HG03342 (cell line): ENCODE data around the gene USH2A.

Source experiments
- ATAC-seq: cut with Tn5 transposase; IDR thresholded peaks from one replicate; pipeline ENCODE4 v1.9.1; 2021; ENCODE audit warnings: mild to moderate bottlenecking, moderate library complexity; ENCODE audit not compliant: unreplicated experiment

USH2A gene, protein sequence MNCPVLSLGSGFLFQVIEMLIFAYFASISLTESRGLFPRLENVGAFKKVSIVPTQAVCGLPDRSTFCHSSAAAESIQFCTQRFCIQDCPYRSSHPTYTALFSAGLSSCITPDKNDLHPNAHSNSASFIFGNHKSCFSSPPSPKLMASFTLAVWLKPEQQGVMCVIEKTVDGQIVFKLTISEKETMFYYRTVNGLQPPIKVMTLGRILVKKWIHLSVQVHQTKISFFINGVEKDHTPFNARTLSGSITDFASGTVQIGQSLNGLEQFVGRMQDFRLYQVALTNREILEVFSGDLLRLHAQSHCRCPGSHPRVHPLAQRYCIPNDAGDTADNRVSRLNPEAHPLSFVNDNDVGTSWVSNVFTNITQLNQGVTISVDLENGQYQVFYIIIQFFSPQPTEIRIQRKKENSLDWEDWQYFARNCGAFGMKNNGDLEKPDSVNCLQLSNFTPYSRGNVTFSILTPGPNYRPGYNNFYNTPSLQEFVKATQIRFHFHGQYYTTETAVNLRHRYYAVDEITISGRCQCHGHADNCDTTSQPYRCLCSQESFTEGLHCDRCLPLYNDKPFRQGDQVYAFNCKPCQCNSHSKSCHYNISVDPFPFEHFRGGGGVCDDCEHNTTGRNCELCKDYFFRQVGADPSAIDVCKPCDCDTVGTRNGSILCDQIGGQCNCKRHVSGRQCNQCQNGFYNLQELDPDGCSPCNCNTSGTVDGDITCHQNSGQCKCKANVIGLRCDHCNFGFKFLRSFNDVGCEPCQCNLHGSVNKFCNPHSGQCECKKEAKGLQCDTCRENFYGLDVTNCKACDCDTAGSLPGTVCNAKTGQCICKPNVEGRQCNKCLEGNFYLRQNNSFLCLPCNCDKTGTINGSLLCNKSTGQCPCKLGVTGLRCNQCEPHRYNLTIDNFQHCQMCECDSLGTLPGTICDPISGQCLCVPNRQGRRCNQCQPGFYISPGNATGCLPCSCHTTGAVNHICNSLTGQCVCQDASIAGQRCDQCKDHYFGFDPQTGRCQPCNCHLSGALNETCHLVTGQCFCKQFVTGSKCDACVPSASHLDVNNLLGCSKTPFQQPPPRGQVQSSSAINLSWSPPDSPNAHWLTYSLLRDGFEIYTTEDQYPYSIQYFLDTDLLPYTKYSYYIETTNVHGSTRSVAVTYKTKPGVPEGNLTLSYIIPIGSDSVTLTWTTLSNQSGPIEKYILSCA (N-terminal part only)

GRCh38 chr1:216422821-216423520 lies at the start of gene USH2A:
Gene USH2A, minus strand, starts transcription at chr1:216423448. Its CDS starts 1,112 bp downstream, at chr1:216422336.
- ATAC-seq, result no peak

DNA sequence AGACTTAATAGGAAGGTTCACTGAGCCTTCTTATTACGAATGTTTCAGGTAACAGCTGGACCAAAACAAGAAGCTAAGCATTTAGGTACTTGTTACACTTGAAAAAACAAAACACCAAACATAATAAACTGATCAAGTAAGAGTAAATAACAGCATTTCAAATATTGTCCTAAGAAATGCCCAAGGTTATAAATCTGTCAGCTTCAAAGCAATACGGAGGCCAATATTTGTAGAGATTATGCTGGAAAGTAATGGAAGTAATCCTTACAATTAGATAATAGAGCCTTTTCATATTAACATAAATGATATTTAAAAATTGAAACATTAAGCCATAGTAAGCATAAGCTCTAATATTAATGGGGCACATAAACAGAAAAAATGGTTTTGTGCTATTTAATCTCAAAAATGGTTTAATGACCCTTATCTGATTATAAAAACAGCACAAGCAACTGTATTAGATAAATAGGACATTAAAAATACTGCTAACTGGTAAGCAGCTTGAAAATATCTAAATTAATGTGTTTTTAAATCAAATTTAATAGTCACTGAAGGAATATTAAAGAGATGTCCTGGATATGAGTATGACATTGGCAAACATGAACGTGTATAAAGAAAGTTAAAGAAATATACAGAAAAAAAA lies 43.0 kb upstream of the USH2A start:
- no peak for ATAC-seq

DNA sequence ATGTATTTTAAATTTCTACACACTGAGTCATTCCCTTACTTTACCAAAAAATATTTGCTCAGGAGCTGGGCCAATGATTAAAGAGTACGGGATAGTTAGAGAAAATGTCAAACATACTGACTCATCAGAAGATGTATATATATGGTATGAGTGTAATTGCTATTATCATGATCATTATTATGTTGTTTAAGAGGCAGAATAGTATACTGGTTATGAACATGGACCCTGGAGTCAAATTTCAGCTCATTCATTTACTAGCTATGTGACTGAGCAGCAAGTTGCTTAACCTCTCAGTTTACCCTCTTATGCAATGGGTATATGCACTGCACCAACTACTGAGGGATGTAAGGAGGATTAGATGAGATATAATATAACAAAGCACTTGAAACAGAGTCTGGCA lies 41.2 kb upstream of the USH2A start:
- ATAC-seq, result no peak

DNA sequence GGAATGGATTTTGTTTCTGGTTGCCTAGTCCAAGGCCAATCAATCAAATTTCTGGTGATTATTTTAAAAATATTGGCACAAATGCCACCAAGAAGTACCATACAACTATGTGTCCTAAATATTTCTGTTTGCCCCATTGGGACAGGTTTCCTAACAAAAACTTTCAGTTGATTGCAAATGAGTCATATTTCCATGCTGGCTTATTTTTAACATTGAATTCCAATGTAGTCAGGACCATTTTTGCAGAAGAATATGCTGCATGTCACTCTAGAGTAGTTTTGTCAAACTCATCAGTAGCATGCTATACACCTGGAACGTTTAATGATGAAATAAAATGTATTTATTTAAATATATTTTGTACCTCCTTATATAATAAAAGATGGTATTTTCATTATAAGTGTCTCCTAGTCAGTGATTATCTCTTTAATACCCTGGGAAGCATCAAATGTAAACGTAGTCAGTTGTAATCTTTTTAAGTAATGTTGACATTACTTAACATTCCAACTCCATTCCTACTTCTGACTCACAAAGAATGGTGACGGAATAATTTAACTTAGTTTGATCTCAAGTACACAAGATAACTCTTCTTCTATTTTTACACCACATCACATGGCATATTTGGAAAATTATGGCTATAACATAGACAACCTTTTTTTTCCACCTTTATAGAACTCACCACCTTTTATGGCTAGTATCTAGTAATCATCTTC lies 39.0 kb upstream of the USH2A start:
- ATAC-seq, result no peak

DNA sequence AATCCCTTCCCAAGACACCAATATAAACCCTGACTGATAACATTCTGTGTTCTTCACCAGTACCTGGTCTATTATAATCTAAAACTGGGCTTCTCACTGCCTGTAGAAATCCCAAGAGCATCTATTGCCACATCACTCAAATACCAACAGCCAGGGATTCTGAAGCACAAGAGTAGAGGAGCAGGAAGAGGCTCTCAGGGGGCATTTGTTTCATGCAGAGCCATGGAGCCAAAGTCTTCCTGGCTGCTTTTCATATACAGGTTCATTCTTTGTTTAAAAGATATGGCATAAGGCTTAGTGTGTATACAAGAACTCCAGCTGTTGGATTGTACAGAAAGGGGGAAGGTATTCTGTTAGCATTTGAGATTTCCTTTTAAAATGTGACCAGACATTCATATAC lies 38.2 kb upstream of the USH2A start:
- no peak for ATAC-seq

GRCh38 chr1:216459651-216460207 lies 36.5 kb upstream of the USH2A start:
- ATAC-seq, result no peak

GRCh38 chr1:216458812-216459211 lies 35.6 kb upstream of the USH2A start:
- ATAC-seq, result no peak

DNA sequence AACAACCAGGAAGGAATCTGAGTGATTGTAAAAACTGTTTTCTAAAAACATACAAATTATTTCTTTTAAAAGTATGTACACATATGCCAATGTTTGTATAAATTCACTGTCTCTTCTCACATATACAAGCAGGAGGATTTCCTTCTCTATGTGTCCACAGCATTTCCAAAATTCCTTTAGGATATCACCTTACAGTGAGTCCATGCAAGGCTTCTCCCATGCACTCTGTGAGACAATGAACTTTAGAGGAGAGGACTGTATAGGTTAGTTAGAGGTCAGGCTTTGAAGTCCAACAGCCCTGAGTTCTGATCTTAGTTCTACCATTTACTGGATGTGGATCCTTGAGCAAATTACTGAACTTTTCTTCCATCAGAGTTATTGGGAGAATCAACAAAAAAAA lies 34.1 kb upstream of the USH2A start:
- ATAC-seq, result no peak

- ATAC-seq, result no peak
Measured at GRCh38 chr1:216456682-216457081, 33.4 kb upstream of the USH2A start.

DNA sequence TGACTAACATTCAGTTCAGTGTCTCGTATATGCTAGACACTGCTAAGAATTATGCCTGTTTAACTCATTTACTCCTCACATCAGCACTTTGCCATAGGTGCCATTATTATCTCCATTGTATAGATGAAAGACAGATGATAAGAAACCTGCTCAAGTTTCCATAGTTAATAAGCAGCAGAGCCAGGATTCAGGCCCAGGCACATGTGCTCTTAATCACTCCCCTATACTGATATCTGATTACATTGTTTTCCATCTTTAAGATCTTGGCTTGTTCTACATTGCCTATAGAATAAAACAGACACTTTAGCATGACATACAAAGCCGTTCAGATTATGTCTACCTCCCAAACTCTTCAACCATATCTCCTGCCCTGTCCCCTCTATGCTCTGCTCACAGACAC lies 30.5 kb upstream of the USH2A start:
- ATAC-seq, result no peak

- ATAC-seq, result no peak
Measured at GRCh38 chr1:216450227-216450626, 27.0 kb upstream of the USH2A start.

DNA sequence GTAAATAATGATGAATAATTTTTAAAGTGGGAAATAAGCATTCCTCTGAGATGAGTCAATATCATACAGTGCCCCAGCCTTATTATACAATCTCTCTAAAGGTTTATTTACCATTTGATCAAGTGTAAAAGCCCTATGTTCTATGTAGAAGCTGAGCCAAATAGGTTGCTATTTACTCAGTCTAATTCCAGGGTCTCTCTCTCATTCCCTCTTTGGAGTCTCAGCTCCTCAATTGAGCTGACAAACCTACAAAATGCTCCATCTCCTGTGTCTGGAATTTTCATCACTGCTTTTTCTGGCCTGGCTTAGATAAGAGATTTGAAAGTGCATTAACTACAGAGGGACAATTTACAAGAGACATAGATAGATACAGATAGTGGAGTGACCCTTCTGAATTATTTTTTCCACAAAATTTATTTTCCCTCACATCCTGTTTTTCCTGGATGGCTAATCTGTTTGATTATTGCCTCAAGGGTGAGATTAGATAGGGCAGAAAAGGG lies 24.8 kb upstream of the USH2A start:
- ATAC-seq, result no peak

GRCh38 chr1:216437603-216438002 lies 14.4 kb upstream of the USH2A start:
- no peak for ATAC-seq

- ATAC-seq, result no peak
Measured at GRCh38 chr1:216434232-216434631, 11.0 kb upstream of the USH2A start.

- no peak for ATAC-seq
Measured at GRCh38 chr1:216433175-216433574, 9.9 kb upstream of the USH2A start.

- ATAC-seq, result no peak
Measured at GRCh38 chr1:216430744-216431143, 7.5 kb upstream of the USH2A start.

- ATAC-seq, result no peak
Measured at GRCh38 chr1:216425577-216425976, 2.3 kb upstream of the USH2A start.

DNA sequence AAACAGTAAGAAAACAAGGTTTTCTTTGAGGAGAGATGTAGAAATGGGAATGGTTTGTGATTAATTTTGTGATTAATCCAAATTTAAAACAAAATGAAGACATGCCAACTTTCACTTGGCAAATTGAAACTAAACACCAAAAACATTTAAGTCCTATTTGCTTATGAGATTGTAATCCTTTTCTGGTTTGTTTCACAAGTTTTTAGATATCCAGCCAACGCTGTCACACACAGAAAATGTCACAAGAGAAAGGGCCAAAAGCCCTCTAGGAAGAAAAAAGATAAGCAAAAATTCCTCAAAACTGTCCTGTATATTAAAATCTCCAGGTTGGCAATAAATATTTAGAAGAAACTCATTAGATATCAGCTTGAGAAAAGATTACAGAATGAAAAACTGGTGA lies 2.5 kb downstream of the USH2A start:
- ATAC-seq, result no peak

DNA sequence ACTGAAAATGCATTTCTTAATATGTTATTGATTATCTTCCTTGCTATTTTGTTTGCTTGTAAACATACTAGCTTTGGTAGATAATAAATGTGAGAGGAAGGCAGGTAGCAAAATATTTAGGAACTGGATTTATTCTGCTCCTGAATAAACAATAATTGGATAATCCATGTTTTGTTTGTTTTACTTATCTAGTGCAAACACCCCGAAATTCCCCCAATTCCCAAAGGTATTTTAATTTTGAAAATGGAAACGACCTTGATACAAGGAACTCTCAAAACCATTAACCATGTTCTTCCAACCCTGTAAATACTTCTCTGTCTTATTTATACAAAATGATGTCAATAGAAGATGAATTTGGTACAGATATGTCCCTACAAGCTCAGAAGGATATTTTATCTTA lies 3.0 kb downstream of the USH2A start:
- no peak for ATAC-seq
